Brain microvascular endothelial cell (primary cell): ENCODE results near the gene CPNE1.

Experiments
- DNase-seq: peaks from one replicate; pipeline ENCODE4 v3.0.0-alpha.2; 2020
- H3K27ac ChIP-seq: fragments of 250-450 bp; sonication (Bioruptor Pico); 2 replicates; pipeline ENCODE4 v1.5.1; 2020; ENCODE audit warnings: mild to moderate bottlenecking, moderate library complexity
- H3K27me3 ChIP-seq: fragments of 250-450 bp; sonication (Bioruptor Pico); replicated peaks from 2 replicates; pipeline ENCODE4 v1.5.1; 2020; ENCODE audit warnings: mild to moderate bottlenecking
- H3K36me3 ChIP-seq: fragments of 250-450 bp; sonication (Bioruptor Pico); replicated peaks from 2 replicates; pipeline ENCODE4 v1.5.1; 2020; ENCODE audit warnings: mild to moderate bottlenecking
- H3K4me3 ChIP-seq: 2 replicates; pipeline ENCODE4 v1.5.1; 2011; ENCODE audit warnings: low read depth, mild to moderate bottlenecking, control low read depth, low read length, moderate library complexity
- in situ Hi-C: cut with HindIII; loops from 2 replicates; pipeline ENCODE4 v1.10.0; 2017; ENCODE audit warnings: low sequenced_read_pairs, low pct_ligation_motif_present
- TF ChIP-seq, protein P1 (sequence below): IDR thresholded peaks from 2 replicates; pipeline ENCODE4 v1.5.1; 2011; ENCODE audit warnings: low read depth, mild to moderate bottlenecking, moderate library complexity, low read length, control low read depth, inconsistent platforms; ENCODE audit errors: missing control alignments

CPNE1 gene

DNA sequence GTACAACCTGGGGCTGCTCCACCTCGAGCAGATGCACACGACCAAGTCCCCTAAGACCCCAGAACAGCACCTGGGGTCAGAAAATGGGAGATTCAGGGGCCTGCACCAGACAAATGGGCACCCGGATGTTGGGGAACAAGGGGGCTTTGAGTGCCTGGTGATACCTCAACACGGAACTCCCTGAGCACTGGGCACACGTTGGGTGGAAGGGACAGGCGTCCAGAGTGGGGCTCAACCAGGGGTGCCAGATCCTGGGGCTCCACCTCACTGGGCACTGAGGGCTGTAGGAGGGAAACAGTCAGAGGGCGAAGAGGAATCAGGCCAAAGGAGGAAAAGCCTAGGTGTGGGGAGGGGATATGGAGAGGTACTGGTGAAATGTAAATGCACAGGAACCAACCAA, 82.6 kb downstream of the CPNE1 start:
- H3K36me3 ChIP-seq = no peaks in the 10 kb centered on the region
- H3K27me3 ChIP-seq = no peaks in the 10 kb centered on the region
- in situ Hi-C loops = no loop called here
- H3K27ac ChIP-seq = no peak overlapping the region
- TF ChIP-seq, protein P1, sequence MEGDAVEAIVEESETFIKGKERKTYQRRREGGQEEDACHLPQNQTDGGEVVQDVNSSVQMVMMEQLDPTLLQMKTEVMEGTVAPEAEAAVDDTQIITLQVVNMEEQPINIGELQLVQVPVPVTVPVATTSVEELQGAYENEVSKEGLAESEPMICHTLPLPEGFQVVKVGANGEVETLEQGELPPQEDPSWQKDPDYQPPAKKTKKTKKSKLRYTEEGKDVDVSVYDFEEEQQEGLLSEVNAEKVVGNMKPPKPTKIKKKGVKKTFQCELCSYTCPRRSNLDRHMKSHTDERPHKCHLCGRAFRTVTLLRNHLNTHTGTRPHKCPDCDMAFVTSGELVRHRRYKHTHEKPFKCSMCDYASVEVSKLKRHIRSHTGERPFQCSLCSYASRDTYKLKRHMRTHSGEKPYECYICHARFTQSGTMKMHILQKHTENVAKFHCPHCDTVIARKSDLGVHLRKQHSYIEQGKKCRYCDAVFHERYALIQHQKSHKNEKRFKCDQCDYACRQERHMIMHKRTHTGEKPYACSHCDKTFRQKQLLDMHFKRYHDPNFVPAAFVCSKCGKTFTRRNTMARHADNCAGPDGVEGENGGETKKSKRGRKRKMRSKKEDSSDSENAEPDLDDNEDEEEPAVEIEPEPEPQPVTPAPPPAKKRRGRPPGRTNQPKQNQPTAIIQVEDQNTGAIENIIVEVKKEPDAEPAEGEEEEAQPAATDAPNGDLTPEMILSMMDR = no peak
- DNase-seq = no peak
- H3K4me3 ChIP-seq = no peak overlapping the region

DNA sequence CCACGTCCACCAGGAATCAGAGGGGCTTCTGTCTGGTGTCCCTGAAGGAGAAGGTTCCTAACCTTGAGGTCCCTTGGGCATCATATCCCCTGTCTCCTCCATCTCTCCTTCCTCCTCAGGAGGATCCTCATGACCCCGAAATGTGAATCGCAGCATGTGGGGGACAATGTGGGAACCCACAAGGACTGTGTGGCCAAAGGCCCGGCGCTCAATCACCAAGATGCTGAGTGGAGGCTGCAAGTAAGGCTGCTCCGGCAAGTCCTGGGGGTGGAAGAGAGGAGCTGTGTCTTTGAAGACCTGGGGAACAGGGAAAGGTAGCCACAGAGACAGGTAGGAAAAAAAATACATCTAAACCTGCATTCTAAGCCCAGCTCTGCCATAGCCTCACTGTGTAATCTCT, 85.5 kb downstream of the CPNE1 start:
- no peak overlapping the region for H3K4me3 ChIP-seq
- no peaks in the 10 kb centered on the region for H3K27me3 ChIP-seq
- no peaks in the 10 kb centered on the region for H3K36me3 ChIP-seq
- H3K27ac ChIP-seq = no peak overlapping the region
- in situ Hi-C loops = no loop called here
- DNase-seq = no peak
- TF ChIP-seq, protein P1 = no peak

DNA sequence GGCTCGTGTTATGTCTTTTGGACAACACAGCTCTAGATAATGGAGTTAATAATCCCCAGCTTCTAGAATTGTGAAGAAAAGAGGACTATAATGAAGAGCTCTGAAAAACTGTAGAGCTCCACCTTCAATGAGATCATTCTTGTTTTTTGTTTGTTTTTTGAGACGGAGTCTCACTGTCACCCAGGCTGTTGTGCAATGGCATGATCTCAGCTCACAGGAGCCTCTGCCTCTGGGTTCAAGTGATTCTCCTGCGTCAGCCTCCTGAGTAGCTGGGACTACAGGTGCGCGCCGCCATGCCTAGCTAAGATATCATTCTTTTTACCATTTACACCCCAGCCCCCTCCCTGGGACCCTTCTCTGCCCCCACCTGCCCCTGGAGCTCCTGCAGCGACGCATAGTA, 86.2 kb downstream of the CPNE1 start:
- Histone ChIP-seq H3K4me3 (no peak overlapping the region), H3K27ac (no peak overlapping the region), H3K27me3 (no peaks in the 10 kb centered on the region), H3K36me3 (no peaks in the 10 kb centered on the region)
- no peak for DNase-seq
- in situ Hi-C loops = no loop called here
- TF ChIP-seq, protein P1 = no peak

DNA sequence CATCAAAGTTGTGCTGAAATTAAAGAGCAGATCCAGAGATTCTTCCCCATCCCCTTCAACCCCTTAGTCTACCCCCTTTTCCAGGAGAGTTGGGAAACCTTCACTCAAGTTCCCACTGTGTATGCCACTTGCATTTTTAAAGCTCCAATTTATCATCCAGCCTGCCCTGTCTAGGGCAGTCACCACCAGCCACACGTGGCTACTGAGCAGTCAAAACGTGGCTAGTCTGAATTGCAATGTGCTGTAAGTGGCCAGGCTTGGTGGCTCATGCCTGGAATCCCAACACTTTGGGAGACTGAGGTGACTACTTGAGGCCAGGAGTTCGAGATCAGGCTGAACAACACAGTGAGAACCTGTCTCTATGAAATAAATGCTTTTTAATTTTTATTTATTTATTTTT, 87.9 kb downstream of the CPNE1 start:
- TF ChIP-seq, protein P1 = no peak
- in situ Hi-C loops = no loop called here
- DNase-seq = no peak
- Histone ChIP-seq H3K27ac (no peak overlapping the region), H3K36me3 (no peaks in the 10 kb centered on the region), H3K27me3 (no peaks in the 10 kb centered on the region), H3K4me3 (no peak overlapping the region)
